HG02870 (cell line): ENCODE measurements around the gene CEP63.

ENCODE experiments used
- ATAC-seq: cut with Tn5 transposase; IDR thresholded peaks from one replicate; pipeline ENCODE4 v1.9.1; 2021; ENCODE audit warnings: mild to moderate bottlenecking, moderate library complexity; ENCODE audit not compliant: unreplicated experiment

The CEP63 gene

DNA sequence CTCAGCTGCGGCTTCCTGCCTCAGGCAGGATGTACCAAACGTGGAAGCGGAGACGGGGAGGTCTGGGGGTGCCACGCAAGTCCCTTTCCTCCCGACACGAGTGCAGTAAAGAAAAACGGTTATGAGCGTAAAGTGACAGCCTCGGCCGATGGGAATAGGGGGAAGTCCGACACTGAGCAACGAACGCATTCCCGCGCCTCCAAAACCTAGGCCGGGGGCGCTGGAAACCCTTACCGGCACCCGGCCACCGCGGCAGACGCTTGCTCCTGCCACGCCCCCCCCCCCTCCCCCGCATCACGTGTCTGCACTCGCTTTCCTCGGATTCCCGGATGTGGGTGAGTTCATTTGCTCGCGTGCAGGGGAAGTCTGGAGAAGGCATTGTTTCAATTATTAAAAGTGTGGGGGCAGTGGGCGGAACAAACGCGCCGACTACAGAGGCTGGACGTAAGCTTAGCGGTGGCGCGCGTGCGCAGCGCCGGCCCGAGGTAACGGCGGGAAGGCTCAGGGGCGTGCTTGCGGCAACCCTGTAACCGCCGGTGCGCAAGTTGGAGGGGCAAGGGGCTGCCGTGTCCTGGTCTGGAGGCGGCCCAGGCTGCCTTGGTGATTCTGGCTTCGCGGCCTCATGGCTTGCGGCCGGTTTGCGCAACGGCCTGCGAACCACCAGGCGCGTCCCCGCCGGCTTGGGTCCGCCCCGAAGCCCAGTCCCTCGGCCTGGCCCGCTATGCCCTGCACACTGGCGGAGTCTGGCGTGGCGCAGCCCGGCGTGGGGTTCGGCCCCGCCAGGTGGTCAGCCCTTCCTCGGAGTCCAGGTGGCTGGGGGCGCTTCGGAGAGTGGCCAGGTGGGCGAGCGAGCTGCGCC lies at the start of gene CEP63, which contains the start of gene ANAPC13:
TSS of gene CEP63 (plus strand) at position 340 of the 859 bp plus-strand sequence. CDS start 9,264 bp downstream, outside the sequence.
TSS of gene ANAPC13 (minus strand) at position 268 of the 859 bp plus-strand sequence. CDS start 3,081 bp downstream, outside the sequence.
- peak; percentile 82 for ATAC-seq

DNA sequence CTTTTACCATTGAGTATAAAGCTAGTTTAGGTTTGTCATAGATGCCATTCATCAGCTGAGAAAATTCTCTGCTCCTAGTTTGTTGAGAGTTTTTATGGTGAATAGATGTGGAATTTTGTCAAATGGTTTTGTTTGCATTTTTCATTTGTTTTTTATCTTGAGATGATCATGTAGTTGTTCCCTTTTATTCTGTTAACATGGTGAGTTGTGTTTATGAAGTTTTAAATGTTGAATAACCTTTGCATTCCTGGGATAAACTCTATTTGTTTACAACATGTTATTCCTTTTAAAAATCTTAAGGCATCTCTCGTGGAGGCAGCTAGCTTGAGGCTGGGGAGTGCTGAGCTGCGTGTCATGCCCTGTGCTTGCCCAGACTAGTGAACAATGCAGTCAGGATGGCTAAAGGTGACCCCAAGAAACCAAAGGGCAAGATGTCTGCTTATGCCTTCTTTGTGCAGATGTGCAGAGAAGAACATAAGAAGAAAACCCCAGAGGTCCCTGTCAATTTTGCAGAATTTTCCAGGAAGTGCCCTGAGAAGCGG lies 48.6 kb upstream of the CEP63 start:
- no peak for ATAC-seq

DNA sequence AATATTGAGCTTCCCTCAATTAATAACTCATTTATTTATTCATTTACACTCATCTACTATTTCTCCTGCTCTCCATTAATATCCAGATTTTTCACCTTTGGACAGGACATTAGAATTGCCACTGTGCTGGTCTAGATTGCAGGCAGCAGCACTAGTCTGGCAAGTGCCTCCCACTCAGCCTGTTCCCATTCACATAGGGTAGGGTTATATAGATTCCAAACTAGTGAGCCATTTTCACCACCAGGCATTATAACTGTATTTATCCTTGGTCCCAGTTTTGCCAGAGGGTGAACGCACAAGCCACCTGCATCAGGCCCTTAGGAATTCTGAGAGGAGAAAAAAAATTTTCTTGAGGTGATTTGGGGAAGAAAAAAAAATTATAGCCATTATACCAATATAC lies 44.5 kb upstream of the CEP63 start:
- ATAC-seq, result no peak

DNA sequence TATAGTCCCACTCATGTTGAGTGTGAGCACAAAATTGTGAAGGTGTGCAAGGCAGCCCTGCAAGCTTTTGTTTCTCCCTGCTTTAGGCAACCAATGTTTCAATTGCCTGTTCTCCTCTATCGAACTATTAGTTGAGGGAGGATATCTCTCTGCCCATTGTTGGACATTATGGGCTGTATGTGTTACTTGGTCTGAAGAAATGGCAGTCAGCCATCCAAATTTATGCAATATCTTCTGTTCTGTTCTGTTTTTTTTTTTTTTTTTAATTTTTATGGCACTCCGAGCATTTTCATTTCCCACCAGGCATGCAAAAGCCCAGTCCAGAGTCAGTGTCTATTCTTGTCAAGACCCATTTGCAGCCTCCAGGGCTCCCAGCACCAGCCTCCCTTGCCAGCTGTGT lies 44.0 kb upstream of the CEP63 start:
- no peak for ATAC-seq

DNA sequence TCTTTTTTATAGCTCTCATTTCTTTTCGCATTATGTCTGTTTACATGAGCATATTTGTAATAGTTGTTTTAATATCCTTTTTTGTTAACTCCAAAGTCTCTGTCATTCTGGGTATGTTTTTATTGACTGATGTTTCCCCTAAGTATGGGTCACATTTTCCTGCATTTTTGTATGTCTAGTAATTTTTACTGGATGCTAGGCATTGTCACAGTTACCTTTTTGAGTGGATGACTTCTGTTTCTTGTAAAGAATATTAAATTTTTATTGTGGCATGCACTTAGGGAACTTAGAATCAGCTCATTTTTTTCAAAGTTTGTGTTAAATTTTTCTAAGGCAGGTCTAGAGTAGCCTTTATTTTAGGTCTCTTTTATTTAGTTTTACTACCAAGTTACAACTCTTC lies 40.8 kb upstream of the CEP63 start:
- no peak for ATAC-seq

DNA sequence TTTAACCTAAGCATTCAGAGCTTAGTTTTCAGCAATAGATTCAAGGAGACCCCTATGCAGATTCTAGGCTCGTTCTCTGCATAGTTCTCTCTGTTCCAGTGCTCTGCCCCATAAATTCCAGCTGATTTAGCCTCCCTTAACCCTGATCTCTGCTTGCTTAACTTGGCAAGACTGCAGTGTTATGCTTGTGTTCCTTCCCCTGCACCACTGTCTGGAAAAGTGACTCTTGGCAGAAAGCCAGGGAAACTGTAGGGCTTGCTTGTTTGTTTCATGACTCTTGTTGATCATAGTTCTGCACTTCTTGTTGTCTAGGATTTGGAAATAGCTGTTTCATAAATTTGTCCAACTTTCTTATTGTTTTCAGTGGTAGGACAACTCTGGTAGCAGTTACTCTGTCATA lies 40.2 kb upstream of the CEP63 start:
- no peak for ATAC-seq

DNA sequence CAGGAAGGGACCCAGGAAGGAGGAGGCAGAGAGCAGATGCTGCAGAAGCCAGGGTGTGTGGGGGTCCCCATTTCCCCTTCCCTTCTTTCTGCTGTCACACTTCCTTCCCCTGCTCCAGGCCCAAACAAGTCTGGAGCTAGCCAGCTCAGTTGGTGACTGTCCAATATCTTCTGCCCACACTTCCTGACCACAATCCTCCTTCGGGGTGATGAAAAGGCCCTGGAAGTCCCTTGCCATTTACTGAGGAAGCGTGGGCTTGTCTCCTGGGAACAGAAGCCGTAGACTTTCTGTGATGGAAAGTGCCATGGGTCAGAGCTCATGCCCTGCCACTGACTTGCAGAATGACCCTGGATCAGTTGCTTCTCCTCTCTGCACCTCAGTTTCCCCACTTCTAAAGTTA lies 39.1 kb upstream of the CEP63 start:
- ATAC-seq, result no peak

DNA sequence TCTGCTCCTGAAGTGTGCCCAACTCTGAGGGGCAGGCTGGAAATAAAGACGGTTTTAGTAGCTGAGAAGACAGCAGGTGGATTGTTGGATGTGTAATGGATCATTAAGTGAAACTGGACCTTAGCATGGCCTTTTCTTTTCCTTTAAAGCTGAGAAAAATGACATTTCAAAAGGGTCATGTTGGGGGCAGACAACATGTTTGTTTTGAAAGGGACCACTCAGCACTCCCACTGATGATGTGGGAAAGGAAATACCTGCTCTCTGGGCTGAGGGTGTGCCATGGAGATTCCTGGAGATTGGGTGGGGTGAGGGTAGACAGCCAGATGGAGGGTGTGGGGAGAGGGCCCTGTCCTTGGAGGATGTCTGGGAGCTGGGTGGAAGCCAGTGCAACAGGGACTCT lies 38.5 kb upstream of the CEP63 start:
- no peak for ATAC-seq

DNA sequence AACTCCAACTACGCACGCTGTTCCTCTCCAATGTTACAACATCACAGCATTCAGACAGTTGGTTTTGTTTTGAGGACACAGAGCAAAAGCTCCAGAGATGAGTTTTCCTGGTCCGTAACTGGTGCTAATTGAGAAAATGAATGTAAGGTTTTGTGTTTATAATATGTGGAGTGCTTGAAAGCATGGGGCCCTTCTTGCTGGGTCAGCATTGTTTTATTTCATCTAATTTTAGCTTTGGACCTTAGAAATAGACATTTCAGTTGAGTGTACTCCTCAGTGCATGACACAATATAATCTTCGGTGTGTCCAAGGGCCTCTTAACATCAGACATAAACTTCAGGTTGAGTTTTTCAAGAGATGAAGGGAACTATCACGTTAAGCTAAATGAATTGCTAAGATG lies 37.2 kb upstream of the CEP63 start:
- no peak for ATAC-seq

DNA sequence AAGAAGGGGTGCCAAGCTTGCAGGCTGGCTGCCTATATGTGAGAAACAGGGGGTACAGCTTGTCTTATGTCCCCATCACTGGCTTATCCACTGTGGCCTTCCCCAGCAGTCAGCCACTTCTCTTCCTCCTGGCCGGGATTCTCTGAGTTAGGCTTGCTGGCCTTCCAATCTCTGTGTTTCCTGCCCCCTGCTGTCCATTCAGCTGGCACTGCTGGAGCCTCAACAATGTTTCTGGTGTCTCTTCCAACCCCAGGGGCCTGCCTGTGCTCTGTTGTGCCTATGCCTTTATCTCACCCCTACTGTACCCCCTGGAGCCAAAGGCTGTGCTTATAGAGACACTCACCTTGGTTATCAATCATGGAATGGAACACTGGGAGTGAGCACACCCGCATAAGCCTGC lies 36.6 kb upstream of the CEP63 start:
- no peak for ATAC-seq

- no peak for ATAC-seq
These were observed 35.9 kb upstream of the CEP63 start for GRCh38 chr3:134449951-134450350.

DNA sequence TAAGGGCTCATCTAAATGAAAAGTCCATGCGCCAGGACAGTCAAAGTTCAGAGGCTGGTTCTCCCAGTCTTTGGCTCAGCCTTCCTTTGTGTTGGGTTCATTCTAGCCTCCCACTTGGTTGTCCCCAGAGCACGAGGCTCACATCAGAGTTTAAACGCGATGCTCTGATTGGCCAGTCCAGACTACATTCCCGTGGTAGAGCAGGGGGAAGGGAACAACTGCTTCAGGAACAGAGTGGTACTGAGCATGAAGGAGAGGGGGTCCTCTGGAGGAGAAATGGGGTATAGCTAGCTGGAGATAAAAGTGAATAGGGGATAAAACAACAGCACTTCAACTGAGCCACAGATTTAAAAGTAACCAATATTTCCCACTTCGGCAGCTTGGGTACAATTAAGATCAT lies 32.2 kb upstream of the CEP63 start:
- ATAC-seq, result no peak

GRCh38 chr3:134457376-134458074 lies 28.3 kb upstream of the CEP63 start:
- no peak for ATAC-seq

- no peak for ATAC-seq
These were observed 27.4 kb upstream of the CEP63 start for GRCh38 chr3:134458406-134458945.

DNA sequence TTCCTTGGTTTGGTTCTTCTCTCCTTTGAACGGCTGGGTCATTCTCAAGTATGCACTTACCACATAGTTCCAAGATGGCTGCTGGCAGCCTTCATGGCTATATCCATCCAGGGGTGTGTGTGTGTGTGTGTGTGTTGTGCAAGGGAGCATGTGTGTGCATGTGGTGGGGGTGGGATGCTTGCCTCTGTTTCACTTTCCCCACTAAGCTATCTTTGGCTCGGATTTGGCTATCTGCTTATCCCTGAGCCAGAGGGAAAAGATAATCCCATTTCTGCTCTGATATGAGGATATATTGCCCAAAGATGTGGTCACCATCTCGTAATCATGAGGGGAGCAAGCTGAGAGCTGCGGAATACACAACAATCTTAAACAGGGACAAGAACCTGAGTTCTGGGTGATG lies 26.3 kb upstream of the CEP63 start:
- no peak for ATAC-seq

DNA sequence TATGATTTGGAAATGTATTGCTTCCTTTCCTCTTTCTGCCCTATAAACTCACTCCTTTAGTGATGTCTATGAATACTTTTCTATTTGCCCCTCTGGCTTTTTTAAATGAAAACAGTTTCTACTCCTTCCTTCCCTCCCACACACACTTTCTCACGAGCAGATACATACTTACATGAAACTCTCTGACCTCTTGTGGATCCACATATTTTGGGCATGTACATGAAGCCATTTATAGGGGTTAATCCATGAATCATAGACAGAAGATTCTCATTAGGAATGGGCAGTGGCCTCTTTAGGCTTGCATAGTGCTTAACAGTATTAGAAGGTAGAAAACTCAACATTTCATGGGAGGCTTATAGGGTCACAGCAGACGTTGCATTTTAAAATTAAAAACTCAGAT lies 24.9 kb upstream of the CEP63 start:
- no peak for ATAC-seq

DNA sequence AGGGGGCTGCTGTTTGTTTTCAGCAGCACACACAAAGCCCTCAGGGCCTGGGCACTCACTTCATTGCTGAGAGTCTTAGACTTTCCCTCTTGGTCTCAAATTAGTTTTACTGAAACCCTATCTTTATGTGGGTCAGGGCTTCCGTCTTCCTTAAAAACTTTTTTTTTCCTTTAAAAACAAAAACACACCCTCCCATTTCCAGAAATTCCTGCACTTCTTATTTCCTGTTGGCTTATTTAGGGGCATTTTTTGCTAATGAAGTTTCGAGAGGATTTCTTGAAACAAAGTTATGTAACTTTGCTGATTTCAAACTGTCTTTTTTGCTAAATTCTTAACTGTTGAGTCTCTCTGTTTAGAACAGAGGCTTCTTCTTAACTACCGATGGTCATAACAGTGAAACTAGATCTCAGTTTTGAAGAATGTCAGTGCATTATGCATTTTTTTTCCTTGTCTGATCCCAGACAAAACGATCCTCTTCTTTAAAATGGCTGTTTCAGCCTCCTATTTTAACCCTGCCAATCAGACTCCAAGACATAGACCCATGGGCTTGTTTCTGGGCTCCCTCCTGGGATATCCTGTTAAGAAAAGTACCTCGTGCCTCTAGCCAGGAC lies 23.4 kb upstream of the CEP63 start:
- no peak for ATAC-seq

DNA sequence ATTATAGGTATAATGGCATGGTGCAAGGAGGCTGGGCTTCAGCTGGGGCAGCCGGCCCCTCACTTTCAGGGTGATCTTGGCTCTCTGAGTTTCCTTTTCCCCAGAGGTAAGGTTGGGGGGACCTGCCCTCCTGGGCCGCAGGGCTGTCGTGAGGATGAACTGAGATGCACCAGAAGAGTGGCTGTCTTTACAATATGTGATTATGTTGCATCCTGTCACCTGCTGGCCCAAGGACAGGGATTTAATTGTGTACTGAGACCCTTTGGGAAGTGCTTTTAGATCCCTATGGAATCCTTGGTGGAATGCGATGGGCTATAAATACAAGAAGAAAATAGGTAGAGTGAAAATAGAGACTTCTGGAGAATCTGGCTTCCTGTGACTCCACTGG lies 22.2 kb upstream of the CEP63 start:
- no peak for ATAC-seq

GRCh38 chr3:134464064-134464688 lies 21.7 kb upstream of the CEP63 start:
- ATAC-seq, result no peak

DNA sequence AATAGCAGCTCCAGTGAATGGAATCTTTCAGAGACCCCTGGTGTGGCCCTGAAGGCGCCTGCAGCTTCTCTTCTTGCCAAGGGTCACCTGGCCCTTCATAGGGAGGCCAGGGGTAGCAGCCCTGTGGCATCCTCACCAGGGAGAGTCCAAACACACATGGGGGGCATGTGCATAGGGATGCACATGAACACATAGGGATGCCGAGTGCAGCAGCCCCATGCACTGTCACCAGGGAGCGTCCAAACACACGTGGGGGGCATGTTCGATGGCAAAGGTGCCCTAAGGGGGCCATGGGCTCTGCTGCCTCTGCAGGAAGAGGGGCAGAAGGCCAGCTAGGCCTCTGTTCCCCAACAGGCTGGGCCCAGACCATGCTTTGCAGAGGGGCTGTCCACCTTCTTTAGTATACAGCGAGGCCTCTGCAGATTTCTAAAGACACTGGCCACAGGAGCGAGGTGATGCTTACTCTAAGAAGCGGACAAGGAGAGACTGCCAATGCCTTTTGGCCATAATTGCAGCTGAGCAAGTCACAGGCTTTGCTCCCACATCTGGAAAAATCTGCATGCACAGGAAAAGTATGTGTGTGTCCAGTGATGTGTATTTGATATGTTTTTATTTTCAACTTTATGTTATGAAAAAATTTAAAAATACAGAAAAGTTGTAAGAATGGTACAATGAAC lies 21.0 kb upstream of the CEP63 start:
- ATAC-seq, result no peak
